BLaER1 (cell line): ENCODE results near the gene TSC2.

ENCODE experiments used
- H3K27ac ChIP-seq: shearing (Covaris generic); formaldehyde crosslinking; 2 replicates; pipeline ENCODE4 v1.8.1; 2022
- H3K27me3 ChIP-seq: shearing (Covaris generic); formaldehyde crosslinking; 2 replicates; pipeline ENCODE4 v1.8.1; 2022
- H3K36me3 ChIP-seq: shearing (Covaris generic); formaldehyde crosslinking; 2 replicates; pipeline ENCODE4 v1.8.1; 2022
- H3K4me1 ChIP-seq: shearing (Covaris generic); formaldehyde crosslinking; 2 replicates; pipeline ENCODE4 v1.8.1; 2022
- H3K4me2 ChIP-seq: shearing (Covaris generic); formaldehyde crosslinking; 2 replicates; pipeline ENCODE4 v1.8.1; 2022
- H3K4me3 ChIP-seq: shearing (Covaris generic); formaldehyde crosslinking; 2 replicates; pipeline ENCODE4 v1.8.1; 2022
- H3K9ac ChIP-seq: shearing (Covaris generic); formaldehyde crosslinking; 2 replicates; pipeline ENCODE4 v1.8.1; 2022
- H3K9me3 ChIP-seq: shearing (Covaris generic); formaldehyde crosslinking; 2 replicates; pipeline ENCODE4 v1.8.1; 2022
- H4K20me1 ChIP-seq: shearing (Covaris generic); formaldehyde crosslinking; 2 replicates; pipeline ENCODE4 v1.8.1; 2022
- Cebpa-rat ChIP-seq: shearing (Covaris generic); IDR thresholded peaks from 2 replicates; pipeline ENCODE4 v1.8.1; 2022

Gene TSC2

GRCh38 chr16:2062801-2063200, 15.0 kb downstream of the TSC2 start:
- Histone ChIP-seq H3K27ac (no peak overlapping the region), H3K9me3 (no peaks in the 10 kb centered on the region), H3K27me3 (no peaks in the 10 kb centered on the region), H3K4me2 (peak overlapping the region; percentile 95; the same call in 1 of the 2 replicates), H4K20me1 (peaks cover 47% of the 10 kb centered on the region), H3K36me3 (peaks cover 75% of the 10 kb centered on the region), H3K9ac (0 out of 2 replicates have a peak overlapping the region, but pooled peaks have one; percentile 19), H3K4me3 (no peak overlapping the region), H3K4me1 (peaks cover 69% of the 10 kb centered on the region)
- no peak for TF ChIP-seq Cebpa-rat

GRCh38 chr16:2063861-2064260, 16.1 kb downstream of the TSC2 start:
- Histone ChIP-seq H3K27ac (peak overlapping the region; percentile 35; the same call in 1 of the 2 replicates), H3K9me3 (no peaks in the 10 kb centered on the region), H3K36me3 (peaks cover 86% of the 10 kb centered on the region), H3K27me3 (no peaks in the 10 kb centered on the region), H3K4me1 (peaks cover 58% of the 10 kb centered on the region), H3K4me2 (peak overlapping the region; percentile 95), H4K20me1 (peaks cover 39% of the 10 kb centered on the region), H3K9ac (peak overlapping the region; percentile 58), H3K4me3 (no peak overlapping the region)
- no peak for TF ChIP-seq Cebpa-rat

DNA sequence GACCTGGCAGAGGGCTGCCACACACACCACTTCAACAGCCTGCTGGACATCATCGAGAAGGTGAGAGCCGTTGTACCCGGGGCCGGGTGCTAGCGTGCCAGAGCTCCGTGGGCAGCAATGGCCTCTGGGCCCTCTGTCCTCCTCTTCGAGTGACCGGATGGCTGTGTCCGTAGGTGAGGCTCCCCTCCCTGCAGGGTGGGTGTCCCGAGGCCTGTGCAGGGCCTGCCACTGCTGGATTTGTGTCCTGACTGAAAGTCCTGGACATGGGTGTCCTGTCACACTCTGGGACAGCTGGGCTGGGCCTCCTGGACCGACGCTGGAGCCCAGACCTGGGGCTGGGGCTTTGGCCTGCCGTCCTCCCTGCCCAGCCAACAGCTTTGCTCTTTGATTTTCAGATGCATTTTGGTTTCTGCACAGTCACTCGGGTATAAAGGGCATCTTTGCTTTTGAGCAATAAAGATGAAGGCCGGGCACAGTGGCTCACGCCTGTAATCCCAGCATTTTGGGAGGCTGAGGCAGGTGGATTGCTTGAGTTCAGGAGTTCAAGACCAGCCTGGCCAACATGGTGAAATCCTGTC, 16.7 kb downstream of the TSC2 start:
- H3K4me2 ChIP-seq = peak overlapping the region; percentile 95
- peaks cover 90% of the 10 kb centered on the region for H3K36me3 ChIP-seq
- peak overlapping the region; percentile 35; the same call in 1 of the 2 replicates for H3K27ac ChIP-seq

GRCh38 chr16:2066139-2066538, 18.4 kb downstream of the TSC2 start:
- H4K20me1 ChIP-seq = peaks cover 27% of the 10 kb centered on the region
- H3K4me1 ChIP-seq = peaks cover 39% of the 10 kb centered on the region
- no peaks in the 10 kb centered on the region for H3K27me3 ChIP-seq
- H3K27ac ChIP-seq = no peak overlapping the region
- H3K9ac ChIP-seq = no peak overlapping the region
- H3K36me3 ChIP-seq = peaks cover 95% of the 10 kb centered on the region
- no peak overlapping the region for H3K4me3 ChIP-seq
- H3K4me2 ChIP-seq = no peak overlapping the region
- TF ChIP-seq Cebpa-rat = no peak
- no peaks in the 10 kb centered on the region for H3K9me3 ChIP-seq

More for the DNA sequence above, 16.7 kb downstream of the TSC2 start:
- peaks cover 52% of the 10 kb centered on the region for H3K4me1 ChIP-seq
- no peak for TF ChIP-seq Cebpa-rat
- peak overlapping the region; percentile 58 for H3K9ac ChIP-seq
- H3K4me3 ChIP-seq = no peak overlapping the region
- no peaks in the 10 kb centered on the region for H3K9me3 ChIP-seq
- peaks cover 39% of the 10 kb centered on the region for H4K20me1 ChIP-seq
- H3K27me3 ChIP-seq = no peaks in the 10 kb centered on the region

- Histone ChIP-seq H3K4me3 (no peak overlapping the region), H3K27me3 (no peaks in the 10 kb centered on the region), H4K20me1 (no peaks in the 10 kb centered on the region), H3K9me3 (no peaks in the 10 kb centered on the region), H3K4me1 (peaks cover 10% of the 10 kb centered on the region), H3K36me3 (peaks cover 96% of the 10 kb centered on the region), H3K27ac (peak overlapping the region; percentile 38; the same call in 1 of the 2 replicates), H3K4me2 (peak overlapping the region; percentile 26; the same call in 1 of the 2 replicates), H3K9ac (0 out of 2 replicates have a peak overlapping the region, but pooled peaks have one; percentile 24)
- TF ChIP-seq Cebpa-rat = no peak
These were observed 23.0 kb downstream of the TSC2 start for GRCh38 chr16:2070576-2071453.

- Histone ChIP-seq H3K36me3 (peaks cover 96% of the 10 kb centered on the region), H3K4me2 (peak overlapping the region; percentile 26; the same call in 1 of the 2 replicates), H3K9me3 (no peaks in the 10 kb centered on the region), H3K4me1 (peaks cover 10% of the 10 kb centered on the region), H3K9ac (peak overlapping the region; percentile 24; the same call in 1 of the 2 replicates), H3K27ac (peak overlapping the region; percentile 38; the same call in 1 of the 2 replicates), H4K20me1 (no peaks in the 10 kb centered on the region), H3K4me3 (no peak overlapping the region), H3K27me3 (no peaks in the 10 kb centered on the region)
- TF ChIP-seq Cebpa-rat = no peak
These were observed 23.8 kb downstream of the TSC2 start for GRCh38 chr16:2071454-2072202.

DNA sequence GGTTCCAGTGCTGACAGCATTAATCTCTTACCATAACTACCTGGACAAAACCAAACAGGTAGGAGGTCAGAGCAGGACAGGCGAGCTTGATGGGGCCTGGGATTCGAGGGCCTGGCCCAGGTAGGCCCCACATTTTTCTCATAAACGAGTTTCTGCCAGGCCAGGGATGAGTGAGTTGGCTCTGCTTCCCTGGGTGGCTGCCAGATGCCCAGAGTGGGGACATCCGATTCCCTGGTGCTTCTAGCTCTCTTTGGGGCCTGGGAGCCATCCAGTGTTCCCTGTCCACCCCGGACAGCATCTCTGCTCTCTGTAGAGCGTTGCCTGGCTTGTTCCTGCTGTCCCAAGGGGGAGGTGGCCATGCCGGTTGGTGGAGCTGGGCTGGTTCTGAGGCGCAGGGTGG, 25.1 kb downstream of the TSC2 start:
- Histone ChIP-seq H3K27me3 (no peaks in the 10 kb centered on the region), H3K4me2 (no peak overlapping the region), H3K4me3 (no peak overlapping the region), H3K27ac (no peak overlapping the region), H4K20me1 (no peaks in the 10 kb centered on the region), H3K36me3 (peaks cover 96% of the 10 kb centered on the region), H3K9me3 (no peaks in the 10 kb centered on the region), H3K9ac (no peak overlapping the region; the same call in 1 of the 2 replicates), H3K4me1 (peaks cover 10% of the 10 kb centered on the region)
- TF ChIP-seq Cebpa-rat = no peak

GRCh38 chr16:2074071-2074470, 26.3 kb downstream of the TSC2 start:
- TF ChIP-seq Cebpa-rat = no peak
- H3K27me3 ChIP-seq = no peaks in the 10 kb centered on the region
- peaks cover 21% of the 10 kb centered on the region for H3K4me1 ChIP-seq
- H3K27ac ChIP-seq = no peak overlapping the region
- H4K20me1 ChIP-seq = 0 out of 2 replicates have a peak, but pooled peaks cover 5% of the 10 kb centered on the region
- no peak overlapping the region for H3K4me3 ChIP-seq
- no peak overlapping the region for H3K4me2 ChIP-seq
- H3K9me3 ChIP-seq = no peaks in the 10 kb centered on the region
- H3K36me3 ChIP-seq = peaks cover 92% of the 10 kb centered on the region
- H3K9ac ChIP-seq = no peak overlapping the region

DNA sequence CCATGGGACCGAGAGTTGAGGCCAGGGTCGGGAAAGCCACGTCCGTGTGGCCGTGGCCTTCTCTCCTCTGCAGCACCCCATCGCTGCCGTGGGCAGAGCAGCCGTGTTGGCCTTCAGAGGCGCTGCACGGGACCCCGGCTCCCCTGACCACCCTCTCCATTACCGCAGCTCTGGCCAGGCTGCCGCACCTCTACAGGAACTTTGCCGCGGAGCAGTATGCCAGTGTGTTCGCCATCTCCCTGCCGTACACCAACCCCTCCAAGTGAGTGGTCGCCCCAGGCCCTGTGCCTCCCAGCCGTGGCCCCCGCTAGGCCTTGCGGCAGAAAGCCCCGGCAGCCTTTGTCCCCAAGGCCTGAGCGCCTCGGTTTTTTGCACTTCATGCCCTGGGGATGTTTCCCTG, 27.8 kb downstream of the TSC2 start:
- H3K4me2 ChIP-seq = no peak overlapping the region
- no peak overlapping the region for H3K4me3 ChIP-seq
- H3K9ac ChIP-seq = no peak overlapping the region
- no peak for TF ChIP-seq Cebpa-rat
- peaks cover 36% of the 10 kb centered on the region for H3K4me1 ChIP-seq
- no peak overlapping the region for H3K27ac ChIP-seq
- H3K9me3 ChIP-seq = no peaks in the 10 kb centered on the region
- H4K20me1 ChIP-seq = 0 out of 2 replicates have a peak, but pooled peaks cover 5% of the 10 kb centered on the region
- H3K36me3 ChIP-seq = peaks cover 94% of the 10 kb centered on the region
- H3K27me3 ChIP-seq = no peaks in the 10 kb centered on the region
